Fibroblast of the aortic adventitia (primary cell): ENCODE results near the gene TMEM30B. TPM values are rescaled to one million over a fixed set of nuclear protein-coding genes. Genes with fewer than 3 reads are reported as not detected.

Experiments
- DNase-seq: peaks from one replicate; pipeline ENCODE4 v3.0.0-alpha.2; 2010; ENCODE audit warnings: low read depth
- H3K4me3 ChIP-seq: 2 replicates; pipeline ENCODE4 v1.5.1; 2011; ENCODE audit warnings: low read depth, mild to moderate bottlenecking, control low read depth, low read length, moderate library complexity
- total RNA-seq: library from RNA; depleted of rRNA; stranded (reverse); fragments of >200 nt; gene quantifications from 2 replicates; pipeline ENCODE4 v1.2.3, GENCODE V29; 2012; ENCODE audit warnings: low replicate concordance
- TF ChIP-seq, protein P1 (sequence below): IDR thresholded peaks from 2 replicates; pipeline ENCODE4 v1.5.1; 2011; ENCODE audit warnings: mild to moderate bottlenecking, low read length, control low read depth, inconsistent platforms; ENCODE audit not compliant: insufficient read depth

The TMEM30B gene
- total RNA-seq, 1 donor = 4.9 TPM

DNA sequence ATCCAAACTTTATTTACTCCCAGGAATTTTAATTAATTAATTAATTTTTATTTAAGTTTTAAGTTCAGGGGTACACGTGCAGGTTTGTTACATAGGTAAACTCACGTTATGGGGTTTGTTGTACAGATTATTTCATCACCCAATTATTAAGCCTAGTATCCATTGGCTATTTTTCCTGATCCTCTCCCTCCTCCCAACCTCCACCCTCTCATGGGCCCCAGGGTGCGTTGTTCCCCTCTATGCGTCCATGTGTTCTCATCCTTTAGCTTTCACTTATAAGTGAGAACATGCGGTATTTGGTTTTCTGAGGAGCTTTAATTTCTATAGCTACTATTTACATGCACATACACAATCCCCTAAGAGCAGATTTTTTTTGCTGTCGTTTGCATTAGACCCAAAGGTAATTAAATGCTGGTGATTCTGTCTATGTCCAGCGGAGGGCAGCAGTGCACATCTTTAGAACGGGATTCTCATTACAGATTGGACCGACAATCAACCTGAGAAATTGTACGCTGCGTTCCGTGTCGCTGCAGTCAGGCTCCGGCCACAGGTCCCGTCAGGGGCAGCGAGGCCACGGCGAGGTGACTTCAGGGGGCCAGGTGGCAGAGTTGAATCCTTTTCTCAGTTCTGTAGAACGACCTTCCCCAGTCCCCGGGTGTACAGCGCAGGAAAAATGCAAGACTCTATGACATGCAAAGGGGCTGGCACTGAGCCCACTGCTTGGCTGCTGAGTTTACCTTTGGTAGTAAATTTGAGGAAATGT is 11.6 kb downstream of the TMEM30B start:
- peak; percentile 80 for DNase-seq
- H3K4me3 ChIP-seq = peak overlapping the region; percentile 67
- TF ChIP-seq, protein P1, sequence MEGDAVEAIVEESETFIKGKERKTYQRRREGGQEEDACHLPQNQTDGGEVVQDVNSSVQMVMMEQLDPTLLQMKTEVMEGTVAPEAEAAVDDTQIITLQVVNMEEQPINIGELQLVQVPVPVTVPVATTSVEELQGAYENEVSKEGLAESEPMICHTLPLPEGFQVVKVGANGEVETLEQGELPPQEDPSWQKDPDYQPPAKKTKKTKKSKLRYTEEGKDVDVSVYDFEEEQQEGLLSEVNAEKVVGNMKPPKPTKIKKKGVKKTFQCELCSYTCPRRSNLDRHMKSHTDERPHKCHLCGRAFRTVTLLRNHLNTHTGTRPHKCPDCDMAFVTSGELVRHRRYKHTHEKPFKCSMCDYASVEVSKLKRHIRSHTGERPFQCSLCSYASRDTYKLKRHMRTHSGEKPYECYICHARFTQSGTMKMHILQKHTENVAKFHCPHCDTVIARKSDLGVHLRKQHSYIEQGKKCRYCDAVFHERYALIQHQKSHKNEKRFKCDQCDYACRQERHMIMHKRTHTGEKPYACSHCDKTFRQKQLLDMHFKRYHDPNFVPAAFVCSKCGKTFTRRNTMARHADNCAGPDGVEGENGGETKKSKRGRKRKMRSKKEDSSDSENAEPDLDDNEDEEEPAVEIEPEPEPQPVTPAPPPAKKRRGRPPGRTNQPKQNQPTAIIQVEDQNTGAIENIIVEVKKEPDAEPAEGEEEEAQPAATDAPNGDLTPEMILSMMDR = peak; percentile 67

DNA sequence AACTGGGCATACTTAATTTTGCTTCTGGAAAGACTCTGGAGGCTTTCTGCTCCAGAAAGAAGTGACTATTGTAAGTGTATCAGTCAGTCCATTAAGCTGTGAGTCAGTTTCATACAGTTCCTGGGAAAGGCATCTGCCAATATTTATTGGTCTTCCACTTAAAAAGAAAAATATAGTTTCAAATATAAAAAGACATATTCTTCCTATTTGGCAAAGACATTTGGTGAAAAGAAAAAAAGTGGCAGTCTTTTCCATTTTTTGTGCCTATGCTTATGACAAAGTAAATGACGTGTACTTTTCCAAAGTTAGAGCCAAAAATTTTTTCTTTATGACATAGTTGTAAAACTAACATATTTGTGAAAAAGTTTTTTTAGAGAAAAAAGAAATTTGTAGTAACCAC is 12.3 kb downstream of the TMEM30B start:
- DNase-seq = peak; percentile 54
- TF ChIP-seq, protein P1 = no peak
- H3K4me3 ChIP-seq = no peak overlapping the region

DNA sequence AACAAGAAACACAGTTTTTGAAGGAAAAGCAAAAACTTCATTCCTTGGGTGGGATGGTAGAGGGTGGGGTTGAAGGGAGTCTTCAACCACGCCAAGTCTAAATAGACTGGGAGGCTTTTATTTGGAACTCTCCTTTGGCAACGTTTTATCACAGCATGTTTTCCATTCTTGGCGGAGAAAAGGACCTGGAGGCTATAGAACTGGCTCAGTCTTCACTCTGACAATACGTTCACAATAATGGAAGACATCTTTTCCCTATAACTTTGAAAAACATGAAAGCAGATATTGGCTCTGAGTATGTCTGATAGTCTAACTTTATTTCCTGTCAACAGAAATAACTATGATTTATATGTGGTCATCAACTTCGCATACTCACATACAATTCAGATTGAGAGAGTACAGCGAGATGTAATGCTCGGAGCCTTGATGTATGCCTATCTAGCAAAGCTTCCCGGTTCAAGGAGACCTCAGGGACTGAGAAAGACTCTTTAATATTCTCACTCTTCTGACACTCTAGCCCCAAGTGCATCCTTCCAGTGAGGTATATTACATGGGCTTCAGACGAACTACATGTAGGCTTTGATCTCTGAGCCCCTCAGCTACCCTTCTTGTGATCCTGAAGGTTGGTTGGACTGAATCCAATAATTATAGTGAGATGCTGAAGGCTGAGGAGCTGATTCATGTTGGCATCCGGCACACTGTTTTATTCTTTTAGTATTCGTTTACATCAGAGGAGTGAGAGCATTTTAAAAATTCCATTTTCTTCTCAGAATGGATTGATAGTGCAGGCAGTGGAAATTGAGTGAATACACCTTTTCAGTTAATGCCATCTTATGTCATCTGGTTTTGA is 14.0 kb downstream of the TMEM30B start:
- TF ChIP-seq, protein P1 = no peak
- H3K4me3 ChIP-seq = peak overlapping the region; percentile 15
- peak; percentile 91 for DNase-seq

DNA sequence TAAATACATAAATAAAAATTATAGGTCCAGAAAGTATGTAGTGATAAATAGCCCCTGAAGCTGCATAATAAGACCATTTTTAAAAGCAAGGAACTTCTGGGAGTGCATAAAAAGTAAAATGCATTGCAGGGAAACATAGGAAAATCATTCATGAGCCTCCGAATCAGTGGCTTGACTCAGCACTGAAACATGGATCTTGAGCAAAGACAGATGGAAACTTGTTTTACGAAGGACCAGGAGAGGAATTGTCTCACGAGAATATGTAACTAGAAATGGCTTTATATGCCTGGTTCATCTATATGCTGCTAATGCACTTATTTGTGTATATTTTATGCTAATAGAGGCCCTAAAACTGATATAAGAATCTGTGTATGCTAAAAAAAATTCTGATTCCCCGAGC is 14.7 kb downstream of the TMEM30B start:
- peak; percentile 78 for DNase-seq
- no peak overlapping the region for H3K4me3 ChIP-seq
- TF ChIP-seq, protein P1 = no peak

DNA sequence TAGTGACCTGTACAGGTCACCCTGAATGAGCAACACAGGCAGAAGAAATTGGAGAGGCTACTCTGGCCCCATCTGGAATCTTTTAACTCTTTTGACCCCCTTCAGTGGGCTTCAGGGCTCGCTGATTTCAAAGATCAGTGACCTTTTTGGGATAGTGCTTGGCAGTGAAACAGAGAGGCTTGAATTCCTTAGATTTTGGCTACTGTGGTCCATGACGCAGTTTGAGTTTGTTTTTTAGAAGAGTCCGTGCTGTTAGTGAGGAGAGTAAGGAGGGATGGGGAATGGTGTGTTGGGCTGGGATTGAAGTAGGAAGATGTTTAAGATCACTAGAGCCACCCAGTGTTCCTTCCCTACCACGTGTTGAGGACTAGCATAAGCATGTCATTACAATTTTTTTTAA is 16.5 kb downstream of the TMEM30B start:
- no peak overlapping the region for H3K4me3 ChIP-seq
- TF ChIP-seq, protein P1 = no peak
- peak; percentile 65 for DNase-seq

DNA sequence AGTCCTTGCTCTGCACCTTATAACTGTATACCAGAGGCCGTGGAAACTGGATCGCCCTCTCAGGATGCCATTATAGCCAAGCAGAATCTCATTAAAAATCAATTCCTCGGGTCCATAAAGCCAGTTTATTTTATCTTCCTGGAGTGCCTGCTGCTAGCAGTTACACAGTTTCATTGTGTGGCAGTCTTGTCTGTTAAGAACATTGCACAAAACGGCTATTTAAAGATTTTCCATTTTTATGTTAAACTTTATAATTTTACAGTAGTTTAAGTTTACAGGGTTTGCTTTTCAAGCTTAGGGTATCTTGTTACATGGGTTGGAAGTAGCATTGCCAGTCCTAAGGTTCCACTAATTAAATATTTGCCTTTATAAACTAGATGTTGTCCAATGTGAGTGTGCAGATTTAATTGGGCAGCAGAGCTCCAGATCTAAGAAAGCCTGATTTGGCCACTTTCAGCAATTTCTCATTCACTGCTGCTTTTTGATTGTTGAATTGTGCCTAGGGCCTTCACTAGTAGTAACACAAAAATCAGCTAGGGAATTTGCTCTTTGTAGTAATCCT is 17.0 kb downstream of the TMEM30B start:
- no peak for DNase-seq
- H3K4me3 ChIP-seq = no peak overlapping the region
- TF ChIP-seq, protein P1 = no peak
